IPS-18c (cell line): ENCODE results near the gene ERGIC1.
"Not testable (repeated sequence)": the region's sequence is repeated elsewhere in the genome, so short reads cannot be mapped to it uniquely, and the experiment has no call there.

ENCODE experiments used
- H3K4me3 ChIP-seq: 2 replicates; pipeline ENCODE4 v1.7.0; 2013; ENCODE audit warnings: low read depth, mild to moderate bottlenecking, low read length, moderate library complexity; ENCODE audit not compliant: insufficient read depth
- H3K9me3 ChIP-seq: one replicate; pipeline ENCODE4 v1.6.1; 2013; ENCODE audit warnings: mild to moderate bottlenecking, low read length, moderate library complexity; ENCODE audit not compliant: control insufficient read depth, insufficient read depth

ERGIC1 gene

DNA sequence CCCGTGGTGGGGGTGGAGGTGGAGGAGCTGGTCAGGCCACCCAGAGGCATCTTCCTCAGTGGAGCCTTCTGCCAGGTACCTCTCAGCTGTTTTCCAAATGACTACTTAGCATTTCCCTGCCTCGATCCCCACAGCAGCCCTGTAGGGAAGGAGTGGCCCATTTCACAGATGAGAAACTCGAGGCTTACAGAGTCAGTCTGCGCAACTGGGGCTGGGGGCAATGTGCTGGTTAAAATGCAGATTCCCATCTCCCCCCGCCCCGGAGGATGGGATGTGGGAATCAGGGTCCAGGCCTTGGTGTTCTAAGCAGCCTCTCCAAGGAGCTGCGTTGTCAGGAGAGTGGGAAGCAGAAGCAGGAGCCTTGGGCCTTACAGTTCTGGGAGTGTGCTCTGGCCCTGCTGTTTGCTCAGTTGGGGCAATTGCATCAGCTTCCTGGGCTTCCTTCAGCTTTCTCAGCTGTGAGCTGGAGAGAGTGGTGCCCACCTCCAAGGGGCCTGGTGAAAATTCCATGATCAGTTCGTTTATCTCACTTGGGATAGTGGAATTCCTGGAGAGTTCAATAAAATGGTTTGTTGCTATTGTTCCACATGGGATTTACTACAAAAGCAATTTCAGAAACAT is 19.4 kb downstream of the ERGIC1 start:
- H3K4me3 ChIP-seq = no peak overlapping the region
- H3K9me3 ChIP-seq = no peaks in the 10 kb centered on the region

DNA sequence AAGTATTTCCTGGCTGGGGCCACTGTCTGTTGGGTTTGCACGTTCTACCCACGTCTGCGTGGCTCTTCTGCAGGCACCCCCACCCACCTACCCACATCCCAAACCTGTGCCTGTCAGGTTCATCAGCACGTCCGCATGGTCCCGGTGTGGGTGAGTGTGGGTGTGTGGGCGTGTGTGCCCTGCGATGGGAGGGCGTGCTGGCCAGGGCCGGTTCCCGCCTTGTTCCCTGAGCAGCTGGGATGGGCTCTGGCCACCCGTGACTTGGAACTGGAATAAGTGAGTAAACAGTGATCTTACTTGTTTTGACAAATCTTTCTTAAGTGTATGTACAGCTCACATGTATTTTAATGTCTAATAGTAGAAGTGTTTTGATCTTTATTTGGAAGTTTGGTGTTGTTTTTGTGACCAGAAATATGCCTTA is 20.4 kb downstream of the ERGIC1 start:
- H3K9me3 ChIP-seq = no peaks in the 10 kb centered on the region

DNA sequence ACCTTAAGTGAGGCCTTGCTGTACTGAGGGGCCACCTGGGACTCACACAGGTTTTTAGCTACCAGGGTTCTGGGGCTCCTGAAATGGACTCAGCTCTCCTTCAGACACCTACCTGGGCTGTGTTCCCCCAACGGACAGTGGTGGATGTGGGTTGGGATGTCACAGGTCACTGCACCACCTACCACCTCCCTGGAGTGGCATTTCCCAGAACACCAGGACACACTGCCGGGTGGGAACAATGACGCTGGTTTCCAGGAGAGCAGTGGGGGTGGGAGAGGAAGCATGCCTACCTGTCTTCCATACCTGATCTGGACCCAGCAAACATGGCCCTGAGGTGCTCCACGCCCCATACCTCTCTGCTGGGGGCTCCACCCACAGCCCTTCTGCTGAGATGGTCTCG is 20.9 kb downstream of the ERGIC1 start:
- H3K4me3 ChIP-seq = no peak overlapping the region
- no peaks in the 10 kb centered on the region for H3K9me3 ChIP-seq

More for the DNA sequence above, 20.4 kb downstream of the ERGIC1 start:
- no peak overlapping the region for H3K4me3 ChIP-seq

DNA sequence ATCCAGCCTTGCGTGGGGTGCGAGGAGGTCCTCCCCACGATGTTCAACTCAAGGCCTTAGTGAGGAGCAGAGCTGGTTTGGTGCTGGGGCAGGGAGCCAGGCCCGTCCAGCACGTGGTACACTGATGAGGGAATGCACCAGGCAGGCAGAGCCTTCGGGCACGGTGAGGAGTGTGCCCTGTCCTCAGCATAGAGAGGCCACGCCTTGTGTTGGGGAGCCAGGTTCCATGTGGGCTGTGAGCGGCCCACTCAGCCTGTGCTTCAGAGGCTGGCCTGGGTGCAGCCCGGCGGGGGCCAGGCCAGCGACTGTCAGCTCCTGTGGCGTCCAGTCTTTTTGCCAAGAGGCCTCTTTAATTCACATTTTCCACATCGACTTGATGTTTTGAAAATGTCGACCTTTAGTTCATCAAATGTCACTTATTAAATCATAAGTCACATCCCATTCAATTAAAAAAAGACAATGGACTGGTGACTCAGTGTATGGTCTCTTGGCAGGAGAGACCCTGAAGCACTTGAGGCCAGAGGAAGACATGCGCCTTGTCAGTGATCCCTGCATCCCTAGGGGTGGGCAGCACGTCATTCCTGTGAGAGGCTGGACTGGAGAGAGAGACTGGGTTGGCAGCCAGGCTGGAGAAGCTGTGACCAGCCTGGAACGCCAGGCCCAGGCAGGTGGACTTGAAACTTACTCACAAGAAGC is 21.7 kb downstream of the ERGIC1 start:
- H3K4me3 ChIP-seq = no peak overlapping the region
- H3K9me3 ChIP-seq = no peaks in the 10 kb centered on the region

DNA sequence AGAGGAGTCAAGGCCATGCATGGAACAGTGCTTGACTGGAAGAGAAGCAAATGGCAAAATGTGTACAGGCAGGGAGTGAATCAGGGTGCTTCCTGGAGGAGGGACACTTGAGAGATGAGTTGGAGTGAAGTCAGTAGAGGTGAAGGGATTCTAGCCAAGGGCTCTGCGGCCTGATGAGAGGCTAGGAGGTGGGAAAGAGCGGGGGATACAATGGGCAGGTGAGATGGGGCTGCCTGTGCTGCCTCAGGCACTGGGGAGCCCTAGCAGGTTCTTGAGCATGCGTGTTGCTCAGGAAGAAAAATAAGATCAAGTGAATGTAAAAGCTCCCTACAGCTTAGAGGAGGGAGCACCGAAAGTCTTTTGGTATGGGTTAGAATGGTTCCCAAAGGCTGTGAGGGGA is 22.3 kb downstream of the ERGIC1 start:
- H3K9me3 ChIP-seq = no peaks in the 10 kb centered on the region
- no peak overlapping the region for H3K4me3 ChIP-seq

DNA sequence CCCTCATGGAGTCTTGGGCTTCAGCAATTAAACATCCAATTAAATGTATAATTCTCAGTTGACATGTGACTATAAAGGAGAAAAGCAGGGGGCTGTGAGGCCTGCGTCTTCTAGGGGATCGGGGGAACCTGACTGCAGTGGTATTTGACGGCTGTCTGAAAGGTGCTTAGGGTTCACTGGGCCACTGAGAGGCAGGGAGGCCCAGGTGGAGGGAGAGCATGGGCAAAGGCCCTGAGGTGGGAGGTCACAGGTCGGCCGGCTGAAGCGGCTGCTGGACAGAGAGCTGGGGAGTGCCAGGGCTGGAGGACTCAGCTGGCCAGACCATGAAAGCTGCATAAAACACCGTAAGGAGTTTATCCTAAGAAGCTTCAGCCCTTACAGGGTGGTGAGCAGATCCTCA is 23.9 kb downstream of the ERGIC1 start:
- no peak overlapping the region for H3K4me3 ChIP-seq
- H3K9me3 ChIP-seq = no peaks in the 10 kb centered on the region

DNA sequence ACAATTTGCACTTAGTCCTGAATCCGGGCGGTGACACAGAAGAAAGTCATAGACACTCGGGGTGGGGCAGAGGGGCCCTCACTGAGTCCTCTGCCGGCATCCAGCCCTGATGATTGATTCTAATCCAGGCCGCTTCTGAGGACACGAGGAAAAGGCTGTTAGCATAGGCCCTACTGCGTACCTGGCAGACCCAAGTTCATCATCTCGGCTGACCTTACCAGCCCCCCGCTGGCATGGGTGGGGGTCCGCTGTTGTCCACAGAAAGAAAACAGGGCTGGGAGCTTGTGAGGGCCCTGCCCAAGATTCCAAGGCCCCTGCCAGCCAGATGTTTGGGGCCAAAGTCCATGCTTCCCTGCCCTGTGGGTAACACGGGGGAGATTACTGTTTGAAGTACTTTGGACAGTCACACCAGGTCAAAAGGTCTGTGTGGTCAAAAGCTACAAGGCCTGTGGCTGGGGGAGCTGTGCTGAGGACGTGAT is 24.5 kb downstream of the ERGIC1 start:
- Histone ChIP-seq H3K9me3 (no peaks in the 10 kb centered on the region), H3K4me3 (no peak overlapping the region)

DNA sequence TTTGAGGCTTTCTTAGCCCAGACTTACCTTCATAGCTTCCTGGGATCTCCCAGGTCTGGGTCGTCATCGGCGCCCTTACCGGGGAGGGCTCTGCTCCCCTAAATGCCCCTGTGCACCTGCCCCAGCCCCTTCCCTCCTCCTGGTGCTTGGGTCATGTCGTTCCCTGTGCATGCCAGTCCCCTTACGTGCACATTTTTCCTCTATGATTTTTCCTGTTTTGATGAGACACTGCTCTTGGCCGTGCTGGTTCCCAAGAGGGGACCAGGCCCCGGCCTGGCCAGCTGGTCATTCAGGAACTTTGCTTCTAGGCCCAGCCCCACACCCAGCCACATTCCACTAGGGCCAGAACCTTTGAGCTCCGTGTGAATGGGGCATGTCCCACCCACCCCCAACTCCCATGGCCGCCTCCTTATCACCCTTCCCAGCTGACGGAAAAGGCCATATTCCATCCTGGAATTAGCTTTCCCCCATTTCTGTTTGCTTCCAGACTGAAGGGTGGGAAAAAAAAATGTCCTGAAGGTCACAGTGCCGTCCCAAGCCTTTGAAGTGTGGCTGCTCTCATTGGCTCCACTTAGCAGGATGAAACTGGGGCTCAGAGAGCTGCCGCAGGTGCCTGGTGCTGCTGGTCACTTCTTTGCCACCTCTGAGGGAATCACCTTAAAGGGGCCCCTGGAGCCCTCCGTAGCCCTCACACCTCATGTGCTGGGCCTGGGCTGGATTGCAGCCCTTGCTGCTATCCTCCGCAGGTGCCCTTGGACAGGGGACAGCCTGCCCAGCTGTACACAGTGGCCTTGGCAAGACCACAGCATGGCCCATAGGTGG is 25.1 kb downstream of the ERGIC1 start:
- Histone ChIP-seq H3K4me3 (no peak overlapping the region), H3K9me3 (no peaks in the 10 kb centered on the region)

DNA sequence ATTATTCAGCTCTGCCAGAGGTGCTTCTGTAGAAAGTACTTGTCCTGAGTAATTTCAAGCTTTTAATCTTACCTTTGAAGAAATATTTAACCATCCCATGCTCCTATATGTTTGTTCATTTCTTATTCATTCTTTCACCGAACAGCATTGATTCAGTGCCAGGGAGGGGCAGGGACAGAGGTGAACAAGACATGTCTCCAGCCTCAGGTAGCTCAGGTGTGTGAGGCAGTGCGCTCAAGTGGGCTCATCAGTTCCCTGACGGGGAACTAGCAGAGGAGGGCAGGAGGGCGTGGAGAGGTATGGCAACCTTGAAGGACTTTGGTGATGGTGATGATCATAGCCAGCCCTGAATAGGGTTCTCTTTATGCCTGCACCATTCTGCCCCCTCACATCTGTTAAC is 25.9 kb downstream of the ERGIC1 start:
- no peaks in the 10 kb centered on the region for H3K9me3 ChIP-seq
- no peak overlapping the region for H3K4me3 ChIP-seq

DNA sequence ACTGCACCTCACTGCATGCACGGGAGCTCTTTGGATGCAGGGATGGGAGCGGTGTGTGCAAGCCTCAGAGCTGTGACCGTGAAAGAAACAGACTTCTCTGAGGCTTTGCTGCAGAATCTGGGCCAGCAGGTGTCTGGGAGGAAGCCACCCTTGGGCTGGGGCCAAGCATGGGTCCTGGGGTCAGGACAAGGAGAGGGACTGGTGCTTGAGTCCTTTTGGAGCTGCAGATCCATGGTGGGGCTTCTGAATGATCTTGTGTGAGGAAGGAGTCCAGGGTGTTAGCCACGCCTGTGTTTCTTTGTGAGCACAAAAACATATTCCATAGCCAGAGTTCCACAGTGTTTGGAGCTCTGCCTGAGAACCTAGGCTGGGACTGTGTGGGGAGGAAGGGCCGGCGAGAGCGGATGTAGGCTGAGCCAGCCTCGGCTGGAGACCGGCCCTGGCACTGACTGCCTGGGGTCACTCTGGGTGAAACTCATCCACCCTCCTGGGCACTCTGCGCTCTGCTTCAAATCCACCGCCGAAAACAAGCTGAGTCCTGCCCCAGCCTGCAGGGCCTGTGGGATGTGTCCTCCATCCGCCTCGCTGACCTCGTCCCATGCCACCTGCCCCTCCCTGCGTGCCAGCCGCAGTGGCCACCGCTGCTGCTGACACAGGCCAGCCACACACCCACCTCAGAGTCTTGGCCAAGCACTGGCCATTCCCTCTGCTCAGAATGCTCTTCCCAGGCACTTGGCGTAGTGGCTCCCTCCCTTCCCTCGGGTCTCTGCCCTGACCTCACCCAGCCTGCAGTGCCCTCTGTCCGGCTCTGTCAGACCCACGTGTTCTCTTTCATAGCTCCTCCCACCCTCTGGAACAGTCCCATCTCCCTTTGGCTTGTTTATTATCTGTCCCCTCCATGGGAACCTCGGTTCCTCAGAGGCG is 26.7 kb downstream of the ERGIC1 start:
- H3K4me3 ChIP-seq = no peak overlapping the region; the same call in 1 of the 2 replicates
- H3K9me3 ChIP-seq = no peaks in the 10 kb centered on the region

DNA sequence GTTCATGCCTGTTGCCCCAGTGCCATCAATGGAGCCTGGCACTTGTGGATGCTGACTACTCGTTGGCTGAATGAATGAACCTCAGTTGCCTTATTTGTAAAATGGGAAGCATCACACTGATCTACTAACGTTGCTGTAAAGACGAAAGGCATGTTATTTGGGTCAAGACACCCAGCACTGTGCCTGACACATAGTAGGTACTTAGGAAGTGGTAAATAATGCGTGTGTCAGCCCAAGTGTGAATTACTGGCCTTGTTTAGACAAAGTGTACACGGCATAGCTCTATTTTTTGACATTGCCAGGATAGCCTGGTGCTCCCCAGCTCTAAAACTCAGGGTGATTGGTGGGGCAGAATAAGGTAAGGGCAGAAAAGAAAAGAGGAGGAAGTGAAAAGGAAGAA is 27.4 kb downstream of the ERGIC1 start:
- H3K4me3 ChIP-seq = no peak overlapping the region
- no peaks in the 10 kb centered on the region for H3K9me3 ChIP-seq

DNA sequence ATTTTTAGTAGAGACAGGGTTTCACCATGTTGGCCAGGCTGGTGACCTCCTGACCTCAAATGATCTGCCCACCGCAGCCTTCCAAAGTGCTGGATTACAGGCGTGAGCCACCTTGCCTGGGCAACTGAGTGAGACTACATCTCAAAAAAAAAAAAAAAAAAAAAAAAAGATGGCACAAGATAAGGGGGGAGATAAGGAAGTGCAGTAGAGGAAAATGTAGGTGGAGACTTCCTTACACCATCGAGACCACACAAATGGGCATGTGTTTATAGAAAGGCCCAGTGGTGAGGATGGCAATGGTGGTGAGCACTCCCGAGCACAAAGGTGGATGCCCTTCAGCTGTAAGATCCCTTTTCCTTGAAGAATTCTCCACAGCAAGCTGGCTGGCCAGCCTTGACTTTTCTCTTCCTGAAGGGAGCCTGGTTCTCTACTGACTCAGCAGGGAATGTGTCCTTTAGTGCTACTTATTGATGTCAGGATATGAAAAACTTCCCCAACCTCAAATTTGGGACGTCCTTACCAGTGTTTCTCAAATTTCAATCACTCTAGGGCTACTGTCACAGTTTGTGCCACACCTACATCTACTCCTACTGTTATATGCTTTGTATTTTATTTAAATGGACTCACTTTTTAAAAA is 28.2 kb downstream of the ERGIC1 start:
- no peaks in the 10 kb centered on the region for H3K9me3 ChIP-seq
- no peak overlapping the region for H3K4me3 ChIP-seq

DNA sequence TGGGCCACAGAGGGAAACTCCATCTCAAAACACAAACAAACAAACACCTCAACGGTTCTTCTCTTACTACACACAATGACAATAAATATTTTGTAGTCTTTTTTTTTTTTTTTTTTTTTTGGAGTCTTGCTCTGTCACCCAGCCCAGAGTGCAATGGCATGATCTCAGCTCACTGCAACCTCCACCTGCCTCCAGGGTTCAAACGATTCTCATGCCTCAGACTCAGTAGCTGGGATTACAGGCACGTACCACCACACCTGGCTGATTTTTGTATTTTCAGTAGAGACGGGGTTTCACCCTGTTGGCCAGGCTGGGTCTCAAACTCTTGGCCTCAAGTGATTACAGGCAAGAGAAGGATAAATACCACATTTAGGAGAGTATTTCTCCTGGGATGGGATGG is 30.1 kb downstream of the ERGIC1 start:
- not testable (repeated sequence) for H3K9me3 ChIP-seq

DNA sequence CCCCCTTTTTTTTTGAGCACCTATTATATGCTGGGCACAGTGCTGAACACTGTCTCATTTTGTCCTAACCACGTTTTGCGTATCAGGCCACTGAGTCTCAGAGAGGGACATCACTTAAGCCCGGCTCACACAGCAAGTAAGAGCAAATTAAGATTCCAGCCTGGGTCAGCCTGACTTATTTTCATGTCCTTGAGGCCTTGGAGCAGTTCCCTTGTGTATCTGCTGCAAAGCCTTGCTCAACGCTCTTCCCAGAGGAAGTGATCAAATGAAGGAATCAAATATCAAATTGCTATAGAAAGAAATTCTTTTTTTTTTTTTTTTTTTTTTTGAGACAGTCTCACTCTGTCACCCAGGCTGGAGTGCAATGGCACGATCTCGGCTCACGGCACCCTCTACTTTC is 30.7 kb downstream of the ERGIC1 start:
- no peak overlapping the region for H3K4me3 ChIP-seq
- no peaks in the 10 kb centered on the region for H3K9me3 ChIP-seq

More for the DNA sequence above, 30.1 kb downstream of the ERGIC1 start:
- not testable (repeated sequence) for H3K4me3 ChIP-seq

DNA sequence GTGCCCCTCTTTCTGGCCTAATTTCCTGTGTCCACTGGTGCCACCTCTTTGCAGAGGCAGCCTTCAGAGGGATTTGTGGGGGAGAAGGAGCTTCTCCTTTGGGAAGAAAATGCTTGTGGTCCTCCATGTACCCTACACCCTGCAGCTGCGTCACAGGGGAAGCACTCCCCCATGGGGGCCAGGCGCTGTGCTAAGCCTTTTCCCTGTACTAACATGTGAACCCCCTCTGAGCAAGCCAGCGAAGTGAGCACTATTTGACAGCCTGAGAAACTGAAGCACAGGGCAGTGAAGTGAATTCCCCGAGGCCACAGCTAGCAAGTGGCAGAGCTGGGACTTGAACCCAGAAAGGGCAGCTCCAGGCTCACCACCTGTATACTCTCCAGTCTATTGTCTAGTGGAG is 32.3 kb downstream of the ERGIC1 start:
- Histone ChIP-seq H3K9me3 (no peaks in the 10 kb centered on the region), H3K4me3 (no peak overlapping the region)

DNA sequence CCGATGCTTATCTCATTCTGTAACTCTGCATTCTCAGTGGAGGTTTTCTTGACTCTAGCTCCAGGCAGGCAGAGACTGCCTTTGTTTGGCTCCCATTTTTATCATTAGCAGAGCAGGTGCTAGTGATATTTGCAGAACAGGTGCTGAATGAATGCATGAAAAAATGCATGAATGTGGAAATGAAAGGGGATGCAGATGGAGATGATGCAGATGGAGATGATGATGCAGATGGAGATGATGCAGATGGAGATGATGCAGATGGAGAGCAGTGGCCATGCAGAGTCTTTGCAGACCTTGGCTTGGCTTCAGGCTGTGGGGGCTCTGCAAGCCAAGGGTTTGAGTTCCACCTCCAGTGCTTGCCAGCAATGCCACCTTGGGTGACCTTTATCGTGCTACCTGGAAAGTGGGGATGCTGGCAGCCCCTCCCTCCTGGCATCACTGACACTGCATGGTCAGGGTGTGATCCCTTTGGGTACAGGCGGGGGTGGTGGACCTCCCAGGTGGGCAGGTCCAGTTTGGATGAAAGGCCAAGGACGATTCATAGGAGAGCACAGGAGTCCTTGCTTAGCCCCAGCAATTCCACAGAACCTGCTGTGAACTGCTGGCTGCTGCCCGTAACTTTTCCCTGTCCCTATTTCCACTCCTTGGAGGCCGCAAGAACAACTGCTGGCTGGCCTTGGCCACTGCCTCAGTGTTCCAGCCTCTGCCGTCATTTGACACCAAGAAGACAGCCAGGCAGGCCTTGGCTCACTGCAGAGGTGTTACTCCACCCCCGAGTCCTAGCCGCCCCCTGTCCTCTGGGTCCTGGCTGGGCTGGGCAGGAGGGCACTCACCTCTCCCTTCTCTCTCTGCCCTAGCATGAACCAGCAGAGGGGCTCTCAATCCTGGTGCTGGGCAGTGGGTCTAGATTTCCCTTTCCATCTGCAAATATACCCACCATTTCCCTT is 33.0 kb downstream of the ERGIC1 start:
- no peak overlapping the region for H3K4me3 ChIP-seq
- H3K9me3 ChIP-seq = no peaks in the 10 kb centered on the region
